ENCODE results near the gene FNIP1. TPM values are rescaled to one million over a fixed set of nuclear protein-coding genes. Genes with fewer than 3 reads are reported as not detected.

Gene FNIP1
- total and polyA plus RNA-seq, 2 of the 8 experiments (the other 6 are each of a cell fraction or from before 2014, with no cell fraction given) = 3.5 to 17.3 TPM

DNA sequence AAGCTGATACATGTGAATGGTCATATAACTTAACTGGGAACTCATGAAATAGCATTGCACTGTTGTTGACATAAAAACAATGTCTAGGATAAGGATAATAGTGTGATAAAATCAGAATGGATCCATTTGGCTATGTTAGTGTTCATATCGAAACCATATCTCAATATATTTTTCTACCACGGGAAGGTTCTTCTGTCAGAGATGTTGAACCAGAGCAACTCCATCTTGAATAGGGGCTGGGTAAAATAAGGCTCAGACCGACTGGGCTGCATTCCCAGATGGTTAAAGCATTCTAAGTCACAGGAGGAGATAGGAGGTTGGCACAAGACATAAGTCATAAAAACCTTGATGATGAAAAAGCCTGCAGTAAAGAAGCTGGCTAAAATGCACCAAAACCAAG lies 56.3 kb downstream of the FNIP1 start:
- Histone ChIP-seq H4K5ac (ENCODE audit: insufficient read length, low read depth, low read length) (no peak overlapping the region), H3K23me2 (ENCODE audit: low read depth, low read length) (no peaks in the 10 kb centered on the region), H3K27ac (ENCODE audit: low read depth, low read length) (no peak overlapping the region), H3K27me3 (replicated peaks in 1 of 4; ENCODE audit: control insufficient read depth in 3 of 4, extremely low read depth in 1 of 4, insufficient read depth in 3 of 4, low read length in 3 of 4) (no peaks in the 10 kb centered on the region), H4K8ac (ENCODE audit: extremely low read depth, insufficient read depth, low read length) (no peak overlapping the region), H3K79me1 (ENCODE audit: low read depth, low read length) (no peaks in the 10 kb centered on the region), H2AFZ (ENCODE audit: low read length) (no peak overlapping the region), H3K79me2 (ENCODE audit: control insufficient read depth in 1 of 2, insufficient read depth in 2 of 2, low read length in 2 of 2) (no peaks in the 10 kb centered on the region), H2BK120ac (replicated peaks; ENCODE audit: low read depth, low read length) (no peak overlapping the region), H3K4me3 (ENCODE audit: extremely low read depth in 1 of 4, insufficient read depth in 2 of 4, low read depth in 3 of 4, low read length in 4 of 4) (no peak overlapping the region), H4K91ac (replicated peaks; ENCODE audit: insufficient read length, low read length) (no peak overlapping the region), H2BK15ac (ENCODE audit: low read length) (no peak overlapping the region), H3K4me2 (ENCODE audit: insufficient read depth in 1 of 2, low read depth in 2 of 2, low read length in 2 of 2) (no peak overlapping the region), H3K9me3 (ENCODE audit: insufficient read depth in 2 of 2, low read depth in 1 of 2, low read length in 1 of 2) (no peaks in the 10 kb centered on the region), H3K56ac (replicated peaks; ENCODE audit: insufficient read length, low read depth, low read length) (no peak overlapping the region), H3K4me1 (replicated peaks in 1 of 4; ENCODE audit: control insufficient read depth in 3 of 4, insufficient read depth in 4 of 4, low read length in 3 of 4) (no peaks in the 10 kb centered on the region), H3K36me3 (ENCODE audit: control insufficient read depth in 2 of 4, insufficient read depth in 4 of 4, low read length in 3 of 4) (peaks cover 0 to 5% (median 0%) of the 10 kb centered on the region in 4 experiments; a peak in 1 of 8 replicates), H3K4ac (replicated peaks; ENCODE audit: insufficient read length, low read depth, low read length) (no peak overlapping the region), H2BK5ac (ENCODE audit: low read depth, low read length) (no peak overlapping the region), H3K14ac (ENCODE audit: insufficient read length) (no peak overlapping the region), H3K18ac (ENCODE audit: extremely low read depth, low read length) (no peak overlapping the region), H3K23ac (ENCODE audit: insufficient read length) (no peak overlapping the region), H2BK20ac (ENCODE audit: low read length) (no peak overlapping the region), H2BK12ac (ENCODE audit: low read depth, low read length) (no peak overlapping the region), H4K20me1 (replicated peaks in 1 of 2; ENCODE audit: control insufficient read depth in 1 of 2, insufficient read depth in 2 of 2, low read length in 2 of 2) (no peaks in the 10 kb centered on the region), H3K9ac (replicated peaks in 1 of 4; ENCODE audit: extremely low read depth in 1 of 4, low read depth in 3 of 4, low read length in 3 of 4) (no peak overlapping the region), H2AK5ac (ENCODE audit: low read depth, low read length) (no peak overlapping the region)
- TF ChIP-seq CHD2 (IDR thresholded peaks at IDR 0.05; ENCODE audit: low read length) = no peak
- no peak for TF ChIP-seq JUND (IDR thresholded peaks at IDR 0.05; ENCODE audit: low read length)
- TF ChIP-seq PHF8 (conservative IDR thresholded peaks at IDR 0.05; ENCODE audit: low read depth, low read length) = no peak
- no peak for TF ChIP-seq HDAC2 (IDR thresholded peaks at IDR 0.05; ENCODE audit: borderline replicate concordance in 1 of 2, low read depth in 2 of 2, low read length in 2 of 2)
- TF ChIP-seq NRF1 (IDR thresholded peaks at IDR 0.05; ENCODE audit: low read depth, low read length) = no peak
- TF ChIP-seq EGR1 (IDR thresholded peaks at IDR 0.05; ENCODE audit: borderline replicate concordance, low read depth, low read length) = no peak
- no peak for TF ChIP-seq TEAD4 (IDR thresholded peaks at IDR 0.05; ENCODE audit: low read depth, low read length)
- no peak for TF ChIP-seq SIN3A (conservative IDR thresholded peaks at IDR 0.05 in 1 of 2, IDR thresholded peaks at IDR 0.05 in 1 of 2; ENCODE audit: low read depth in 1 of 2, low read length in 2 of 2)
- no peak for TF ChIP-seq SP1 (IDR thresholded peaks at IDR 0.05; ENCODE audit: low read depth, low read length)
- TF ChIP-seq BRCA1 (IDR thresholded peaks at IDR 0.05; ENCODE audit: low read depth, low read length) = no peak
- no peak for TF ChIP-seq CBX5 (IDR thresholded peaks at IDR 0.05; ENCODE audit: low read depth, low read length)
- TF ChIP-seq RBBP5 (IDR thresholded peaks at IDR 0.05; ENCODE audit: borderline replicate concordance, low read depth, low read length) = no peak
- 97% methylated on average over 3 of the region's 3 CpGs; no CpG with 5 or more reads in 1 of the 2 experiments for WGBS, 2 experiments (ENCODE audit: extremely low coverage in 1 of 2, insufficient coverage in 1 of 2, insufficient read length in 1 of 2, insufficient replicate concordance in 2 of 2, low coverage in 1 of 2, low lambda C conversion rate in 2 of 2, missing lambda C conversion rate in 1 of 2)
- no peak for DNase-seq (ENCODE audit: low read depth in 1 of 2, low spot score in 2 of 2)
- ChIA-PET POLR2A (ENCODE audit: partially characterized antibody) (no interaction called here), CTCF (ENCODE audit: partially characterized antibody) (interaction anchor here (0.6 kb wide), 1 partner anchor 138 kb away, joined by 3 read pairs; no protein-coding TSS in a partner anchor)
- FAIRE-seq = no peak
